ENCODE results near the gene PXDN.

PXDN gene

DNA sequence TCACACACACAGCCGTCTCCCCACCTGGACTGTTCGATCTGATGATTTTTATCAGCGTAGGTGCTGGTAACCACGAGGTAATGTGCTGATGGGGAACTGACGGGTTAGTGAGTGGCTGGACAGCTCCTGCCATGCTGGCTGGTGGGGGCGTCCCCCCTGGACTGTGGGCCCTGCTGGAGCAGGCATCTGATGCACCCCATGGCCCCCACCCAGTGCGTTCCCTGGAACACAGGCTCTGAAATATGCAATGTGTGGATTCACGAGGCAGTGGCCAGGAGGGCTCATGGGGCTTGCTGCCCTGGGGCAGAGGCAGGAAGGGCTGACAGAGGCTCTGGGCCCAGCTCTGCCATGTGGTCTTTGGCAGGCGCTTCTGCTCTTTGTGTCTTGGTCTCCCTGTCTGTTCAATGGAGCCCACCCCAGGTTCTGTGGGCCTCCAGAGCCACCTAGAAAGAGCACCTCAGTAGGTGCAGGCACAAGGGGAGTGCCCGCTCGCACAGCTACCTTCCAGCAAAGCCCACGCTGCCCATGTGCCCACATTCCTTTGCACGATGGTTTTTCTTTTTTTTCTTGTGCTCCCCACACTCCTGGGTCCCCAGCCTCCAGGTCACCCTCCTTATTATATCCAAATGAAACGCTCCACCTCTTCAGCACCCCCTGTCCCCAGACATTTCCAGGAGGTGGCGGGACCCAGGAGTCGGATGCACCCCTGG lies 10.3 kb upstream of the PXDN start:
- no peaks in the 10 kb centered on the region for H3K27me3 ChIP-seq (replicated peaks; ENCODE audit: insufficient read depth, low read length)
- no peak overlapping the region for H3K9ac ChIP-seq (ENCODE audit: low read length)
- no peak overlapping the region for H3K27ac ChIP-seq (ENCODE audit: low read length)
- no peak overlapping the region for H2AFZ ChIP-seq (ENCODE audit: low read length)
- no peak overlapping the region for H3K4me3 ChIP-seq (ENCODE audit: low read length)
- H3K4me2 ChIP-seq (ENCODE audit: low read depth, low read length), result no peak overlapping the region
- H3K9me2 ChIP-seq (replicated peaks; ENCODE audit: insufficient read depth, low read length), result no peaks in the 10 kb centered on the region
- DNase-seq, result no peak
- no peaks in the 10 kb centered on the region for H3K9me3 ChIP-seq (replicated peaks; ENCODE audit: insufficient read depth, low read length)
- TF ChIP-seq EZH2 (optimal IDR thresholded peaks at IDR 0.05; ENCODE audit: low read depth, low read length) (no peak), CTCF (IDR thresholded peaks at IDR 0.05; ENCODE audit: low read length) (no peak), EZH2phosphoT487 (IDR thresholded peaks at IDR 0.05; ENCODE audit: low read length) (no peak)
- H3K4me1 ChIP-seq (ENCODE audit: low read length), result no peaks in the 10 kb centered on the region
- no peaks in the 10 kb centered on the region for H3K79me2 ChIP-seq (ENCODE audit: low read length)
- no peaks in the 10 kb centered on the region for H3F3A ChIP-seq (ENCODE audit: insufficient read depth, low read length)
- no peaks in the 10 kb centered on the region for H3K36me3 ChIP-seq (replicated peaks; ENCODE audit: insufficient read depth, low read length)
- H4K20me1 ChIP-seq (ENCODE audit: insufficient read depth, low read length), result no peaks in the 10 kb centered on the region

DNA sequence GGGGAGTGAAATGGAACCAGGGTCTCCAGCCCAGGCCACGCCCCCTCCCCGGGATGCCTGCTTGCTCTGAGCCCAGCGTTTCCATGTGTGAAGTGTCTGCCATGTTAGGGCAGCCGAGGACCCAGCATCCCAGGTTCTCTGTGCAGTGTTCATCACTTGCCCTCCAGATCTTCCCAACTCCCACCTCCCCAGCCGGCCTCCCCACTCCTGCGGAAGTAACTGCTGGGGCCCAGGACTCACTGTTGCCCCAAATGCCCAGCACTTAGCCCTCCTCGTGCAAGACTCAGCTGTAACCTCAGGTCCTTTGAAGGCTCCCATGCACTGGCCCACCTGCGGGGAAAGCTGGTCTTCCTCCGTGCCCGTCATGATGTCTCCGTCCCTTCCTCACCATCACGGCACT lies 9.7 kb upstream of the PXDN start:
- no peaks in the 10 kb centered on the region for H3K27me3 ChIP-seq (replicated peaks; ENCODE audit: insufficient read depth, low read length)
- H3K9ac ChIP-seq (ENCODE audit: low read length), result no peak overlapping the region
- H3K9me2 ChIP-seq (replicated peaks; ENCODE audit: insufficient read depth, low read length), result no peaks in the 10 kb centered on the region
- no peak overlapping the region for H3K27ac ChIP-seq (ENCODE audit: low read length)
- H3F3A ChIP-seq (ENCODE audit: insufficient read depth, low read length), result no peaks in the 10 kb centered on the region
- H3K36me3 ChIP-seq (replicated peaks; ENCODE audit: insufficient read depth, low read length), result no peaks in the 10 kb centered on the region
- no peaks in the 10 kb centered on the region for H3K9me3 ChIP-seq (replicated peaks; ENCODE audit: insufficient read depth, low read length)
- no peaks in the 10 kb centered on the region for H3K79me2 ChIP-seq (ENCODE audit: low read length)
- no peak overlapping the region for H3K4me2 ChIP-seq (ENCODE audit: low read depth, low read length)
- no peaks in the 10 kb centered on the region for H3K4me1 ChIP-seq (ENCODE audit: low read length)
- no peak for DNase-seq
- TF ChIP-seq EZH2phosphoT487 (IDR thresholded peaks at IDR 0.05; ENCODE audit: low read length) (no peak), CTCF (IDR thresholded peaks at IDR 0.05; ENCODE audit: low read length) (no peak), EZH2 (optimal IDR thresholded peaks at IDR 0.05; ENCODE audit: low read depth, low read length) (no peak)
- H2AFZ ChIP-seq (ENCODE audit: low read length), result no peak overlapping the region
- H3K4me3 ChIP-seq (ENCODE audit: low read length), result no peak overlapping the region
- no peaks in the 10 kb centered on the region for H4K20me1 ChIP-seq (ENCODE audit: insufficient read depth, low read length)

- no peak overlapping the region for H3K4me3 ChIP-seq (ENCODE audit: low read length)
- no peaks in the 10 kb centered on the region for H3K4me1 ChIP-seq (ENCODE audit: low read length)
- H3K27me3 ChIP-seq (replicated peaks; ENCODE audit: insufficient read depth, low read length), result no peaks in the 10 kb centered on the region
- H3K9me2 ChIP-seq (replicated peaks; ENCODE audit: insufficient read depth, low read length), result no peaks in the 10 kb centered on the region
- H3K9me3 ChIP-seq (replicated peaks; ENCODE audit: insufficient read depth, low read length), result no peaks in the 10 kb centered on the region
- H3K36me3 ChIP-seq (replicated peaks; ENCODE audit: insufficient read depth, low read length), result no peaks in the 10 kb centered on the region
- H3K27ac ChIP-seq (ENCODE audit: low read length), result no peak overlapping the region
- DNase-seq, result no peak
- no peaks in the 10 kb centered on the region for H3K79me2 ChIP-seq (ENCODE audit: low read length)
- no peak overlapping the region for H3K9ac ChIP-seq (ENCODE audit: low read length)
- H2AFZ ChIP-seq (ENCODE audit: low read length), result no peak overlapping the region
- TF ChIP-seq EZH2 (optimal IDR thresholded peaks at IDR 0.05; ENCODE audit: low read depth, low read length), result no peak
- TF ChIP-seq CTCF (IDR thresholded peaks at IDR 0.05; ENCODE audit: low read length), result no peak
- TF ChIP-seq EZH2phosphoT487 (IDR thresholded peaks at IDR 0.05; ENCODE audit: low read length), result no peak
- H4K20me1 ChIP-seq (ENCODE audit: insufficient read depth, low read length), result no peaks in the 10 kb centered on the region
- H3K4me2 ChIP-seq (ENCODE audit: low read depth, low read length), result no peak overlapping the region
- H3F3A ChIP-seq (ENCODE audit: insufficient read depth, low read length), result no peaks in the 10 kb centered on the region
Observed at GRCh38 chr2:1752751-1753150, 8.4 kb upstream of the PXDN start.

All from MM.1S (cell line).